OCI-LY1 (cell line): ENCODE measurements around the gene MAPK8IP1.

ENCODE experiments used
- H2AFZ ChIP-seq: fragments of 200-600 bp; sonication (generic), shearing (Covaris generic); 2 replicates; pipeline ENCODE4 v1.6.0; 2014; ENCODE audit warnings: antibody characterized with exemption, mild to moderate bottlenecking, low read length
- H3F3A ChIP-seq: fragments of 200-600 bp; sonication (generic), shearing (Covaris generic); 2 replicates; pipeline ENCODE4 v1.6.0; 2014; ENCODE audit warnings: mild to moderate bottlenecking, antibody characterized with exemption, low read length, moderate library complexity; ENCODE audit not compliant: insufficient read depth
- H3K27ac ChIP-seq: fragments of 200-600 bp; sonication (generic); 2 replicates; pipeline ENCODE4 v1.5.1; 2014; ENCODE audit warnings: low read length, mixed run types, mild to moderate bottlenecking, low read depth; ENCODE audit not compliant: poor library complexity, severe bottlenecking
- H3K27me3 ChIP-seq: fragments of 200-600 bp; sonication (generic); 2 replicates; pipeline ENCODE4 v1.6.0; 2014; ENCODE audit warnings: antibody characterized with exemption, mild to moderate bottlenecking, low read length, moderate library complexity; ENCODE audit not compliant: insufficient read depth
- H3K36me3 ChIP-seq: fragments of 200-600 bp; sonication (generic); 2 replicates; pipeline ENCODE4 v1.6.1; 2014; ENCODE audit warnings: mild to moderate bottlenecking, antibody characterized with exemption, low read length, moderate library complexity, mixed read lengths; ENCODE audit not compliant: insufficient read depth
- H3K4me1 ChIP-seq: fragments of 200-600 bp; sonication (generic); 2 replicates; pipeline ENCODE4 v1.5.1; 2014; ENCODE audit warnings: mild to moderate bottlenecking, low read length, moderate library complexity; ENCODE audit not compliant: insufficient read depth, severe bottlenecking
- H3K4me2 ChIP-seq: fragments of 200-600 bp; sonication (generic), shearing (Covaris generic); 2 replicates; pipeline ENCODE4 v1.6.1; 2014; ENCODE audit warnings: low read length
- H3K4me3 ChIP-seq: fragments of 200-600 bp; sonication (generic); 2 replicates; pipeline ENCODE4 v1.5.1; 2014; ENCODE audit warnings: low read length, low read depth, mild to moderate bottlenecking, mixed read lengths; ENCODE audit not compliant: poor library complexity, severe bottlenecking
- H3K79me2 ChIP-seq: fragments of 200-600 bp; shearing (Covaris generic); 2 replicates; pipeline ENCODE4 v1.6.1; 2016; ENCODE audit warnings: mixed run types, low read length, mixed read lengths; ENCODE audit not compliant: insufficient read depth
- H3K9ac ChIP-seq: fragments of 200-600 bp; sonication (generic), shearing (Covaris generic); 2 replicates; pipeline ENCODE4 v1.6.1; 2014; ENCODE audit warnings: mild to moderate bottlenecking, low read length, mixed read lengths
- H3K9me2 ChIP-seq: fragments of 200-600 bp; sonication (generic), shearing (Covaris generic); 2 replicates; pipeline ENCODE4 v1.6.1; 2014; ENCODE audit warnings: low read depth, mild to moderate bottlenecking, low read length, mixed read lengths
- H3K9me3 ChIP-seq: fragments of 200-600 bp; shearing (Covaris generic); 2 replicates; pipeline ENCODE4 v1.6.1; 2014; ENCODE audit warnings: low read length, mixed read lengths
- H4K20me1 ChIP-seq: fragments of 200-600 bp; sonication (generic), shearing (Covaris generic); 2 replicates; pipeline ENCODE4 v1.6.0; 2016; ENCODE audit warnings: mild to moderate bottlenecking, low read length; ENCODE audit not compliant: insufficient read depth
- CTCF ChIP-seq: fragments of 200-600 bp; sonication (generic), shearing (Covaris generic); IDR thresholded peaks from 2 replicates; pipeline ENCODE4 v1.5.1; 2017; ENCODE audit warnings: mild to moderate bottlenecking, antibody characterized with exemption, low read length, moderate library complexity, mixed read lengths
- EZH2 ChIP-seq: fragments of 200-600 bp; sonication (generic), shearing (Covaris generic); IDR thresholded peaks from 2 replicates; pipeline ENCODE4 v1.8.0; 2017; ENCODE audit warnings: borderline replicate concordance, mixed run types, mild to moderate bottlenecking, antibody characterized with exemption, low read length, moderate library complexity, mixed read lengths

The MAPK8IP1 gene

GRCh38 chr11:45930951-45931570 lies 45.6 kb downstream of the MAPK8IP1 start:
- H3K79me2 ChIP-seq: no peaks in the 10 kb centered on the region
- H3K9me2 ChIP-seq: no peaks in the 10 kb centered on the region
- peaks cover 61% of the 10 kb centered on the region for H3K4me1 ChIP-seq
- no peak for TF ChIP-seq CTCF
- TF ChIP-seq EZH2: no peak
- H3K4me2 ChIP-seq: peak overlapping the region; percentile 69
- H3K27me3 ChIP-seq: no peaks in the 10 kb centered on the region; the same call in 1 of the 2 replicates
- peak overlapping the region; percentile 51 for H3K4me3 ChIP-seq
- no peaks in the 10 kb centered on the region for H3F3A ChIP-seq
- H3K9ac ChIP-seq: peak overlapping the region; percentile 46; the same call in 1 of the 2 replicates
- H2AFZ ChIP-seq: no peak overlapping the region
- peaks cover 32% of the 10 kb centered on the region for H3K36me3 ChIP-seq
- H3K9me3 ChIP-seq: no peaks in the 10 kb centered on the region
- peak overlapping the region; percentile 86 for H3K27ac ChIP-seq
- H4K20me1 ChIP-seq: no peaks in the 10 kb centered on the region

GRCh38 chr11:45931739-45932138 lies 46.3 kb downstream of the MAPK8IP1 start:
- H2AFZ ChIP-seq: no peak overlapping the region
- no peaks in the 10 kb centered on the region for H3K79me2 ChIP-seq
- H3K9ac ChIP-seq: peak overlapping the region; percentile 46; the same call in 1 of the 2 replicates
- H3F3A ChIP-seq: no peaks in the 10 kb centered on the region
- TF ChIP-seq EZH2 (no peak), CTCF (no peak)
- H4K20me1 ChIP-seq: no peaks in the 10 kb centered on the region
- no peaks in the 10 kb centered on the region for H3K9me3 ChIP-seq
- H3K27ac ChIP-seq: peak overlapping the region; percentile 86
- peaks cover 32% of the 10 kb centered on the region for H3K36me3 ChIP-seq
- H3K4me1 ChIP-seq: peaks cover 61% of the 10 kb centered on the region
- no peaks in the 10 kb centered on the region for H3K9me2 ChIP-seq
- no peaks in the 10 kb centered on the region for H3K27me3 ChIP-seq
- H3K4me3 ChIP-seq: peak overlapping the region; percentile 51
- peak overlapping the region; percentile 69 for H3K4me2 ChIP-seq

GRCh38 chr11:45932217-45932616 lies 46.8 kb downstream of the MAPK8IP1 start:
- TF ChIP-seq EZH2: no peak
- no peak for TF ChIP-seq CTCF
- H3K36me3 ChIP-seq: peaks cover 32% of the 10 kb centered on the region
- no peak overlapping the region for H2AFZ ChIP-seq
- peaks cover 61% of the 10 kb centered on the region for H3K4me1 ChIP-seq
- peak overlapping the region; percentile 69 for H3K4me2 ChIP-seq
- no peaks in the 10 kb centered on the region for H3K79me2 ChIP-seq
- H3K27ac ChIP-seq: peak overlapping the region; percentile 86
- no peaks in the 10 kb centered on the region for H3K9me3 ChIP-seq
- no peaks in the 10 kb centered on the region for H3K9me2 ChIP-seq
- H3K4me3 ChIP-seq: peak overlapping the region; percentile 51
- H3K9ac ChIP-seq: peak overlapping the region; percentile 46; the same call in 1 of the 2 replicates
- H4K20me1 ChIP-seq: no peaks in the 10 kb centered on the region
- H3K27me3 ChIP-seq: no peaks in the 10 kb centered on the region
- H3F3A ChIP-seq: no peaks in the 10 kb centered on the region
